Vagina (tissue), 2 donors: ENCODE measurements around the gene HSPBP1. TPM values are rescaled to one million over a fixed set of nuclear protein-coding genes. Genes with fewer than 3 reads are reported as not detected.

Experiments
- DNase-seq, 2 donors: peaks; one replicate each; pipeline ENCODE4 v3.0.0-alpha.2; 2017; ENCODE audit errors: extremely low spot score in 2 of 2
- H3K27ac ChIP-seq: fragments of 200-600 bp; sonication (generic); one replicate; pipeline ENCODE4 v1.5.1; 2019
- H3K27me3 ChIP-seq: fragments of 200-600 bp; sonication (generic); one replicate; pipeline ENCODE4 v1.5.1; 2019
- H3K36me3 ChIP-seq, 2 donors: fragments of 200-600 bp; sonication (generic); one replicate each; pipeline ENCODE4 v1.5.1; 2017 to 2019
- H3K4me1 ChIP-seq: fragments of 200-600 bp; sonication (generic); one replicate; pipeline ENCODE4 v1.5.1; 2019
- H3K4me3 ChIP-seq, 2 donors: fragments of 200-600 bp; sonication (generic); 1 replicate in 1 of 2; 2 replicates in 1 of 2; pipeline ENCODE4 v1.5.1; 2016 to 2019
- H3K9me3 ChIP-seq: fragments of 200-600 bp; sonication (generic); one replicate; pipeline ENCODE4 v1.5.1; 2019
- CTCF ChIP-seq, 3 experiments: fragments of 450-650 bp in 2 of 3; fragments of 200-600 bp in 1 of 3; sonication (generic) in 1 of 3; IDR thresholded peaks; one replicate each; pipeline ENCODE4 v1.5.1; 2017 to 2019; ENCODE audit warnings: antibody characterized with exemption in 3 of 3, mild to moderate bottlenecking in 2 of 3, moderate library complexity in 2 of 3
- POLR2A ChIP-seq, 2 donors: fragments of 450-650 bp; IDR thresholded peaks; one replicate each; pipeline ENCODE4 v1.6.1; 2017; ENCODE audit warnings: antibody characterized with exemption in 2 of 2, mild to moderate bottlenecking in 2 of 2, moderate library complexity in 2 of 2
- POLR2AphosphoS5 ChIP-seq, 2 donors: sonication (generic); formaldehyde crosslinking; IDR thresholded peaks; one replicate each; pipeline ENCODE4 v1.9.0; 2017; ENCODE audit warnings: antibody characterized with exemption in 2 of 2, mild to moderate bottlenecking in 2 of 2, low read depth in 1 of 2; ENCODE audit not compliant: insufficient read depth in 1 of 2
- intact Hi-C: fragments of 100-400 bp; cut with DNase I; formaldehyde crosslinking; loops from one replicate; pipeline ENCODE4 v1.15.1; 2023
- total RNA-seq: library from RNA; depleted of rRNA; stranded (reverse); fragments of >200 nt; gene quantifications from one replicate; pipeline ENCODE4 v1.2.3, GENCODE V29; 2016

Gene HSPBP1
- total RNA-seq, 1 donor from 2014 or later, result 29.5 TPM

- intact Hi-C loops, result no loop called here
- Histone ChIP-seq H3K36me3 (peaks cover 0 to 73% of the 10 kb centered on the region in 2 donors), H3K27ac (no peak overlapping the region), H3K4me1 (no peaks in the 10 kb centered on the region), H3K27me3 (no peaks in the 10 kb centered on the region), H3K4me3 (no peak overlapping the region), H3K9me3 (no peaks in the 10 kb centered on the region)
- TF ChIP-seq CTCF (IDR thresholded peaks at IDR 0.05), result no peak
- no peak for TF ChIP-seq POLR2A (IDR thresholded peaks at IDR 0.05)
- TF ChIP-seq POLR2AphosphoS5 (IDR thresholded peaks at IDR 0.05; ENCODE audit: insufficient read depth in 1 of 2, low read depth in 1 of 2), result no peak
- no peak for DNase-seq
Observed at GRCh38 chr19:55232986-55233385, 46.9 kb downstream of the HSPBP1 start.

GRCh38 chr19:55232286-55232602 lies 47.7 kb downstream of the HSPBP1 start:
- no peak for TF ChIP-seq CTCF (IDR thresholded peaks at IDR 0.05)
- no peak for TF ChIP-seq POLR2A (IDR thresholded peaks at IDR 0.05)
- no peak for TF ChIP-seq POLR2AphosphoS5 (IDR thresholded peaks at IDR 0.05; ENCODE audit: insufficient read depth in 1 of 2, low read depth in 1 of 2)
- H3K27ac ChIP-seq, result no peak overlapping the region
- intact Hi-C loops, result no loop called here
- DNase-seq, result no peak
- no peaks in the 10 kb centered on the region for H3K27me3 ChIP-seq
- no peaks in the 10 kb centered on the region for H3K9me3 ChIP-seq
- H3K4me3 ChIP-seq, result no peak overlapping the region
- H3K4me1 ChIP-seq, result no peaks in the 10 kb centered on the region
- peaks cover 0 to 73% of the 10 kb centered on the region in 2 donors for H3K36me3 ChIP-seq

GRCh38 chr19:55231391-55232285 lies 48.3 kb downstream of the HSPBP1 start:
- Histone ChIP-seq H3K27ac (no peak overlapping the region), H3K36me3 (peaks cover 0 to 71% of the 10 kb centered on the region in 2 donors), H3K4me1 (no peaks in the 10 kb centered on the region), H3K4me3 (no peak overlapping the region), H3K27me3 (no peaks in the 10 kb centered on the region), H3K9me3 (no peaks in the 10 kb centered on the region)
- intact Hi-C loops, result no loop called here
- DNase-seq, result no peak
- TF ChIP-seq POLR2A (IDR thresholded peaks at IDR 0.05) (no peak), CTCF (IDR thresholded peaks at IDR 0.05) (no peak)

- intact Hi-C loops, result no loop called here
- H3K9me3 ChIP-seq, result no peaks in the 10 kb centered on the region
- H3K27ac ChIP-seq, result no peak overlapping the region
- TF ChIP-seq POLR2AphosphoS5 (IDR thresholded peaks at IDR 0.05; ENCODE audit: insufficient read depth in 1 of 2, low read depth in 1 of 2), result no peak
- TF ChIP-seq CTCF (IDR thresholded peaks at IDR 0.05), result no peak
- TF ChIP-seq POLR2A (IDR thresholded peaks at IDR 0.05), result no peak
- H3K4me1 ChIP-seq, result no peaks in the 10 kb centered on the region
- H3K4me3 ChIP-seq, result no peak overlapping the region
- no peak for DNase-seq
- H3K36me3 ChIP-seq, result peaks cover 0 to 62% of the 10 kb centered on the region in 2 donors
- no peaks in the 10 kb centered on the region for H3K27me3 ChIP-seq
Observed at GRCh38 chr19:55230780-55231179, 49.1 kb downstream of the HSPBP1 start.

GRCh38 chr19:55230329-55230728 lies 49.6 kb downstream of the HSPBP1 start:
- no peak overlapping the region for H3K4me3 ChIP-seq
- H3K4me1 ChIP-seq, result no peaks in the 10 kb centered on the region
- DNase-seq, result no peak
- H3K27me3 ChIP-seq, result no peaks in the 10 kb centered on the region
- no peak for TF ChIP-seq POLR2AphosphoS5 (IDR thresholded peaks at IDR 0.05; ENCODE audit: insufficient read depth in 1 of 2, low read depth in 1 of 2)
- TF ChIP-seq CTCF (IDR thresholded peaks at IDR 0.05), result no peak
- no peak for TF ChIP-seq POLR2A (IDR thresholded peaks at IDR 0.05)
- intact Hi-C loops, result no loop called here
- H3K9me3 ChIP-seq, result no peaks in the 10 kb centered on the region
- H3K36me3 ChIP-seq, result peaks cover 0 to 62% of the 10 kb centered on the region in 2 donors
- no peak overlapping the region for H3K27ac ChIP-seq
